Measurements from ENCODE around the gene CALML3. TPM values are rescaled to one million over a fixed set of nuclear protein-coding genes. Genes with fewer than 3 reads are reported as not detected.

CALML3 gene
- total RNA-seq, 1 donor from 2014 or later = not detected

DNA sequence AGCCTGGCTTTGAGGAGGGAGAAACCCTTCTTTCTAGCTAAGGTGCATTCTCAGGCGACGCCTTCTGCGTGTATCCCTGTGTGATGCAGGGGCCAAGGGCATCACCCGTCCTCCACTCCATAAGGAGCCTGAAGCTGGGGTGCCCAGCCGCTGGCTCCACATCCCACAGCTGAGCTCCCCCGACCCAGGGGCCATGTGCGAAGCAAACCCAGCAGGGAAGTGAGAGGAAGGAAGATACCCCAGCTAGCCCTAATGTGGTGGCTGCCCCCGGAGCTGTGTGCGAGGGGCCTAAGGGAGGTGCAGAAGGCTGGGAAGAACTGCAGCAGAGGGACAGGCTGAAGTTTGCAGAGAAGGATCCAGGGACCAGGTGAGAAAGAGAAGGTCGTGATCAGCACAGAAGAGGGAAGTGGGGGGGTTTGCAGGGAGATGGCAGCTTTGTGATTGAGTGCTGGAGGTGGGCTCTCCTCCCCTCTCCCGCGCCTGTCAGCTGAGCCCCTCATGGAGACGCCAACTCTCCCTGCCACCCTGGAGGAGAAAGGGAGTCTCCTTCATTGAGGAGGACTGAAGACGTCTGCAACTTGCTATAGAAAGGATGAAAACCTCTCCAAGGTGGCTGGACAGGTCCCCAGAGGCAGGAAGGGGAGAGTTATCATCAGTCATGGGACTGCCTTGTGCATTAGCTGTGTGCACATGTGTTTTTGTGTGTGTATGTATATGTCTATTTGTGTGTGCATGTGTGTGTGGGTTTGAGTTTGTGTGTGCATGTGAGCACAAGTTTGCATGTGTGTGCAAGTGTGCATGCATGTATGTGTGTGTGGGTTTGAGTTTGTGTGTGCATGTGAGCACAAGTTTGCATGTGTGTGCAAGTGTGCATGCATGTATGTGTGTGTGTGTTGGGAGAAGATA lies 21.9 kb upstream of the CALML3 start:
- Mint-ChIP-seq H3K4me1 (ENCODE audit: low read depth, unreplicated experiment) (peaks cover 4% of the 10 kb centered on the region), H3K36me3 (ENCODE audit: unreplicated experiment) (no peaks in the 10 kb centered on the region), H3K9me3 (ENCODE audit: unreplicated experiment) (peaks cover 2% of the 10 kb centered on the region), H3K27me3 (ENCODE audit: unreplicated experiment) (peaks cover 2% of the 10 kb centered on the region), H3K27ac (ENCODE audit: unreplicated experiment) (no peak overlapping the region), H3K4me3 (ENCODE audit: unreplicated experiment) (no peak overlapping the region)
- no peak for TF ChIP-seq CTCF (IDR thresholded peaks at IDR 0.05; ENCODE audit: partially characterized antibody, unreplicated experiment)
- no peak for DNase-seq

GRCh38 chr10:5503477-5503835 lies 21.3 kb upstream of the CALML3 start:
- Mint-ChIP-seq H3K4me3 (ENCODE audit: unreplicated experiment) (no peak overlapping the region), H3K36me3 (ENCODE audit: unreplicated experiment) (peaks cover under 1% of the 10 kb centered on the region), H3K4me1 (ENCODE audit: low read depth, unreplicated experiment) (peaks cover 4% of the 10 kb centered on the region), H3K9me3 (ENCODE audit: unreplicated experiment) (peaks cover 2% of the 10 kb centered on the region), H3K27ac (ENCODE audit: unreplicated experiment) (no peak overlapping the region), H3K27me3 (ENCODE audit: unreplicated experiment) (peaks cover 2% of the 10 kb centered on the region)
- TF ChIP-seq CTCF (IDR thresholded peaks at IDR 0.05; ENCODE audit: partially characterized antibody, unreplicated experiment) = no peak
- DNase-seq = no peak

DNA sequence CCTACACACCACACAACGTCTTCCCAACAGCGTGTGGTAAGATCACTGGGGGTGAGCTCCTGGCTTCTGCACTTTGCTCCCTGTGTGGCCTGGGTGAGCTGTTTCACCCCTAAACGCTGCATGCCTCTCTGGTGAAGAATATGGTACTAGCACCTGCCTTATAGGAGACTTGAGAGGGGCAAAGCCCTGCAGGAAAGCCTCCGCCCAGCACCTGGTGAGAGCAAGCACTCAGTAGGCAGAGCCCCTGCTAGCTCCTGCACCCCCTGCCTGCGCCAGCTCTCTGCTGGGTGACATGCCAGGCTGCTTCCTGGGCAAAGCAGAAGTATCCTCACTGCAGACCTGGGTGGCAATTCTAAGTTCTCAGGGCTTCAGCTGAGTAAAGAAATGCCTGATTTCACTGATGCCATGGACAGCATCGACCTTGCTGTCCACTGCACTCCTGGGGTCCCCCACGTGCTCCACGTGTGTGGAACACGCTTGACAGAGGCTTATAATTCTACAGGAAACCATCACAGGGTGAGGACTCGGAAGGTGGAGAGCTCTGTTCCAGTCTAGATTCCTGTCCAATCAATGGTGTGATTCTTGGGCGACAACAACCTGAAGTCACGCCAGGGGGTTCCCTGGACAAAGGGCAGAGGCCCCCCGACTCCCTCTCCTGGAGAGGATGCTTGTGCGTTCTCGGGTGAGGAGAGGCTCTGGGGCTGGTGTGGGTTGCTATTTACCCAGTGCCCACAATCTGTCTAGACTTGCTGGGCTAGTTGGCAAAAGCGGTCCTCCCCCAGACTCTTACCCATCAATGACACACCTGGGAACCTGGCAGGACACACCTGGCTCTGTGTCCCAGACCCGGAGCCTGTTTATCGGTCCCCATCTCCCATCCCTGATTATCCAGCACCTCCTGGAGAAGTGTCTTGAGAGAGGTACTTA lies 20.4 kb upstream of the CALML3 start:
- peak; percentile 8 for DNase-seq

DNA sequence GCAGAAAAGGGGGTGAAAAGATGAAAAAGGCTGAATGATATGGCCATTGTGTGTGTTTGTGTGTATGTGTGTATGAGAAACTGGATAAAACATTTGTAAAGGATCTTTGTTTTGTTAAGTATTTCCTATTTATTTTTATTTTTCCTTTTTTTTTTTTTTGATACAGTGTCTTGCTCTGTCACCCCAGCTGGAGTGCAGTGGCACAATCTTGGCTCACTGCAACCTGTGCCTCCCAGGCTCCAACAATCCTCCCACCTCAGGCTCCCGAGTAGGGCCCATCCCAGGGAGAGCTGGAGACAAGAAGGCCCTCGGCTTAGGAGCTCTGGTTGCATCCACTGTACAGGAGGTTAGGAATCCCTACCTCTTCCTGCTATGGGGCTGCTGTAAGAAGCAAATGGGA lies 18.5 kb upstream of the CALML3 start:
- TF ChIP-seq CTCF (IDR thresholded peaks at IDR 0.05; ENCODE audit: partially characterized antibody, unreplicated experiment) = no peak
- Mint-ChIP-seq H3K27me3 (ENCODE audit: unreplicated experiment) (no peaks in the 10 kb centered on the region), H3K9me3 (ENCODE audit: unreplicated experiment) (peaks cover 4% of the 10 kb centered on the region), H3K4me1 (ENCODE audit: low read depth, unreplicated experiment) (no peaks in the 10 kb centered on the region), H3K4me3 (ENCODE audit: unreplicated experiment) (no peak overlapping the region), H3K27ac (ENCODE audit: unreplicated experiment) (no peak overlapping the region), H3K36me3 (ENCODE audit: unreplicated experiment) (peaks cover 7% of the 10 kb centered on the region)
- no peak for DNase-seq

More for the DNA sequence above, 20.4 kb upstream of the CALML3 start:
- Mint-ChIP-seq H3K36me3 (ENCODE audit: unreplicated experiment) (peaks cover 7% of the 10 kb centered on the region), H3K4me3 (ENCODE audit: unreplicated experiment) (no peak overlapping the region), H3K4me1 (ENCODE audit: low read depth, unreplicated experiment) (peaks cover 4% of the 10 kb centered on the region), H3K27me3 (ENCODE audit: unreplicated experiment) (peaks cover 2% of the 10 kb centered on the region), H3K27ac (ENCODE audit: unreplicated experiment) (no peak overlapping the region), H3K9me3 (ENCODE audit: unreplicated experiment) (peaks cover 4% of the 10 kb centered on the region)
- TF ChIP-seq CTCF (IDR thresholded peaks at IDR 0.05; ENCODE audit: partially characterized antibody, unreplicated experiment) = no peak

Measured in glutamatergic neuron (in vitro differentiated cells).